K562 (cell line): Measurements from ENCODE around the gene COMMD4. TPM values are rescaled to one million over a fixed set of nuclear protein-coding genes. Genes with fewer than 3 reads are reported as not detected.

Experiments
- BHLHE40 ChIP-seq: IDR thresholded peaks from 2 replicates; pipeline ENCODE4 v1.6.1; 2011; ENCODE audit warnings: low read length, improper control_type of control experiment
- DACH1 ChIP-seq: fragments of 450-650 bp; IDR thresholded peaks from 2 replicates; pipeline ENCODE4 v1.6.1; 2018; ENCODE audit not compliant: partially characterized antibody
- NRF1 ChIP-seq, 2 experiments: fragments of 450-650 bp; IDR thresholded peaks in 1 of 2; conservative IDR thresholded peaks in 1 of 2; 2 replicates each; pipeline ENCODE4 v1.6.1; 2014; ENCODE audit warnings: mild to moderate bottlenecking in 2 of 2
- POLR2H ChIP-seq: IDR thresholded peaks from 2 replicates; pipeline ENCODE4 v1.6.1; 2016; ENCODE audit warnings: missing genetic modification characterization, low read depth, mild to moderate bottlenecking, control low read depth, missing compliant biosample characterization, moderate library complexity
- RB1 ChIP-seq: fragments of 450-650 bp; IDR thresholded peaks from 2 replicates; pipeline ENCODE4 v1.6.1; 2017; ENCODE audit warnings: low read depth, mild to moderate bottlenecking
- SMC3 ChIP-seq: conservative IDR thresholded peaks from 2 replicates; pipeline ENCODE4 v1.6.1; 2011; ENCODE audit warnings: low read depth, low read length, improper control_type of control experiment; ENCODE audit not compliant: insufficient read depth
- SRF ChIP-seq, 2 experiments: fragments of 250-450, 450-650 bp in 1 of 2; sonication (Bioruptor Pico) in 1 of 2; sonication (generic) in 1 of 2; formaldehyde crosslinking; IDR thresholded peaks; 2 replicates each; pipeline versions ENCODE4 v1.5.0 to v1.5.1; 2020 to 2022; ENCODE audit warnings: mild to moderate bottlenecking in 1 of 2, missing genetic modification reagents in 1 of 2
- polyA plus RNA-seq, 8 experiments: library from polyadenylated mRNA; depleted of rRNA in 4 of 8; stranded (reverse) in 5 of 8; unstranded in 3 of 8; fragments of >200 nt; fragmentation: Nextera tagmentation in 2 of 8; fragmentation: Illumina TruSeq in 1 of 8; extraction: Ambion mirVana in 2 of 8; extraction: Trizol in 1 of 8; gene quantifications; 2 replicates each; pipeline versions ENCODE4 v1.2.1 to v1.2.3, GENCODE V29; 2011 to 2014; ENCODE audit warnings: inconsistent platforms in 1 of 8, missing spikeins in 1 of 8
- total RNA-seq, 7 experiments: library from RNA; depleted of rRNA in 6 of 7; stranded (reverse); fragments of >200 nt in 6 of 7; fragmentation: Illumina TruSeq in 2 of 7; extraction: Trizol in 2 of 7; gene quantifications; 2 replicates each; pipeline versions ENCODE4 v1.2.1 to v1.2.3, GENCODE V29; 2011 to 2021; ENCODE audit warnings: low replicate concordance in 1 of 7
- TF ChIP-seq, protein P1 (sequence below): sonication (generic); formaldehyde crosslinking; IDR thresholded peaks from 2 replicates; pipeline ENCODE4 v1.8.0; 2022; ENCODE audit warnings: missing genetic modification reagents, mild to moderate bottlenecking, moderate library complexity, borderline replicate concordance
- TF ChIP-seq, protein P2 (sequence below), 3 experiments: IDR thresholded peaks in 2 of 3; conservative IDR thresholded peaks in 1 of 3; 2 replicates each; pipeline ENCODE4 v1.5.1; 2011 to 2012; ENCODE audit warnings: low read length in 3 of 3, mild to moderate bottlenecking in 3 of 3, control low read depth in 2 of 3, improper control_type of control experiment in 1 of 3, inconsistent platforms in 1 of 3, low read depth in 1 of 3, mixed read lengths in 1 of 3, moderate library complexity in 1 of 3; ENCODE audit not compliant: insufficient read depth in 2 of 3
- TF ChIP-seq, protein P3 (sequence below): IDR thresholded peaks from 2 replicates; pipeline ENCODE4 v1.6.1; 2016; ENCODE audit warnings: missing genetic modification characterization, missing compliant biosample characterization
- TF ChIP-seq, protein P4 (sequence below): fragments of 250-450 bp; sonication (Bioruptor Pico); IDR thresholded peaks from 2 replicates; pipeline ENCODE4 v1.6.1; 2021; ENCODE audit warnings: mild to moderate bottlenecking

COMMD4 gene
- total and polyA plus RNA-seq, 9 of the 15 experiments (the other 6 are each of a cell fraction or from before 2014, with no cell fraction given): 20.4 to 140 (median 63.9) TPM

DNA sequence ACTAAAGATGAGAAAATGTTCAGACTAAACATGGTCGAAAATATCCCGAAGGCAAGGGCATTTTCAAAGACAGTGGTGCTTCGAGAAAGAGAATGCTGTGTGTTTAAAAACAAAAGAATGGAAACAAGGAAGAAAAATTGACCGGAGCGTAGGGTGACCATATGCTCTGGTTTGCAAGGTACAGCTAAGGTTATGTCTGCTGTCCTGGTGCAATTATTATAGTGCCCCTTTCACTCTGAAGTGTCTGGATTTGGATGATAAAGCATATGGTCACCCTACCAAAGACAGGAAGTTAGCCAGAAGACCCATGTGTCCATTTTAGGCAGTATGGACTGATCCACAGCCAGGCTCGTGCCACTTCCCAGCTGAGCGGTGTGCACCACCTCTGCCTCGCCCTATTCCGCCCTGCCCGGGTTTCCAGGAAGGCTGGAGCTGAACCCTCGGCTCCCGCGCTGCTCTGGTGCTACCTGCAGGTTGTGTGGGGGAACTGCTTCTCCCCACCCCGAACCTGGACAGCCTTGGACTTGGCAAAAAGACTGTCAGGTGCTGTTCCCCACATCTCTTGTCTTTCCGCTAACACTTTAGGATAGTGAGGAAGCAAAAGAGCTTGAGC lies 28.0 kb upstream of the COMMD4 start (continued):
- TF ChIP-seq, protein P1, sequence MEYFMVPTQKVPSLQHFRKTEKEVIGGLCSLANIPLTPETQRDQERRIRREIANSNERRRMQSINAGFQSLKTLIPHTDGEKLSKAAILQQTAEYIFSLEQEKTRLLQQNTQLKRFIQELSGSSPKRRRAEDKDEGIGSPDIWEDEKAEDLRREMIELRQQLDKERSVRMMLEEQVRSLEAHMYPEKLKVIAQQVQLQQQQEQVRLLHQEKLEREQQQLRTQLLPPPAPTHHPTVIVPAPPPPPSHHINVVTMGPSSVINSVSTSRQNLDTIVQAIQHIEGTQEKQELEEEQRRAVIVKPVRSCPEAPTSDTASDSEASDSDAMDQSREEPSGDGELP: peak; percentile 62; the same call in 1 of the 2 replicates
- TF ChIP-seq, protein P2, sequence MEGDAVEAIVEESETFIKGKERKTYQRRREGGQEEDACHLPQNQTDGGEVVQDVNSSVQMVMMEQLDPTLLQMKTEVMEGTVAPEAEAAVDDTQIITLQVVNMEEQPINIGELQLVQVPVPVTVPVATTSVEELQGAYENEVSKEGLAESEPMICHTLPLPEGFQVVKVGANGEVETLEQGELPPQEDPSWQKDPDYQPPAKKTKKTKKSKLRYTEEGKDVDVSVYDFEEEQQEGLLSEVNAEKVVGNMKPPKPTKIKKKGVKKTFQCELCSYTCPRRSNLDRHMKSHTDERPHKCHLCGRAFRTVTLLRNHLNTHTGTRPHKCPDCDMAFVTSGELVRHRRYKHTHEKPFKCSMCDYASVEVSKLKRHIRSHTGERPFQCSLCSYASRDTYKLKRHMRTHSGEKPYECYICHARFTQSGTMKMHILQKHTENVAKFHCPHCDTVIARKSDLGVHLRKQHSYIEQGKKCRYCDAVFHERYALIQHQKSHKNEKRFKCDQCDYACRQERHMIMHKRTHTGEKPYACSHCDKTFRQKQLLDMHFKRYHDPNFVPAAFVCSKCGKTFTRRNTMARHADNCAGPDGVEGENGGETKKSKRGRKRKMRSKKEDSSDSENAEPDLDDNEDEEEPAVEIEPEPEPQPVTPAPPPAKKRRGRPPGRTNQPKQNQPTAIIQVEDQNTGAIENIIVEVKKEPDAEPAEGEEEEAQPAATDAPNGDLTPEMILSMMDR (IDR thresholded peaks at IDR 0.05 in 2 of 3, conservative IDR thresholded peaks at IDR 0.05 in 1 of 3; ENCODE audit: insufficient read depth in 2 of 3, low read depth in 1 of 3, low read length in 3 of 3): peak; percentile 75 to 78 (median 78)
- 0 out of 2 replicates have a peak, but pooled peaks have one; percentile 38 for TF ChIP-seq RB1
- TF ChIP-seq SRF (CRISPR knock-in tag; IDR thresholded peaks at IDR 0.05): peak in 1 of 2 experiments; percentile 81; a peak in 2 of 4 replicates
- TF ChIP-seq SMC3: peak; percentile 68
- peak; percentile 29 for TF ChIP-seq DACH1
- TF ChIP-seq, protein P3, sequence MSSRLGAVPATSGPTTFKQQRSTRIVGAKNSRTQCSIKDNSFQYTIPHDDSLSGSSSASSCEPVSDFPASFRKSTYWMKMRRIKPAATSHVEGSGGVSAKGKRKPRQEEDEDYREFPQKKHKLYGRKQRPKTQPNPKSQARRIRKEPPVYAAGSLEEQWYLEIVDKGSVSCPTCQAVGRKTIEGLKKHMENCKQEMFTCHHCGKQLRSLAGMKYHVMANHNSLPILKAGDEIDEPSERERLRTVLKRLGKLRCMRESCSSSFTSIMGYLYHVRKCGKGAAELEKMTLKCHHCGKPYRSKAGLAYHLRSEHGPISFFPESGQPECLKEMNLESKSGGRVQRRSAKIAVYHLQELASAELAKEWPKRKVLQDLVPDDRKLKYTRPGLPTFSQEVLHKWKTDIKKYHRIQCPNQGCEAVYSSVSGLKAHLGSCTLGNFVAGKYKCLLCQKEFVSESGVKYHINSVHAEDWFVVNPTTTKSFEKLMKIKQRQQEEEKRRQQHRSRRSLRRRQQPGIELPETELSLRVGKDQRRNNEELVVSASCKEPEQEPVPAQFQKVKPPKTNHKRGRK: no peak
- TF ChIP-seq BHLHE40: peak; percentile 63; the same call in 1 of the 2 replicates
- TF ChIP-seq NRF1 (conservative IDR thresholded peaks at IDR 0.05 in 1 of 2, IDR thresholded peaks at IDR 0.05 in 1 of 2): 0 out of 4 replicates have a peak, but pooled peaks of 1 of the 2 experiments have one; percentile 9
- TF ChIP-seq POLR2H (tag): no peak
- TF ChIP-seq, protein P4, sequence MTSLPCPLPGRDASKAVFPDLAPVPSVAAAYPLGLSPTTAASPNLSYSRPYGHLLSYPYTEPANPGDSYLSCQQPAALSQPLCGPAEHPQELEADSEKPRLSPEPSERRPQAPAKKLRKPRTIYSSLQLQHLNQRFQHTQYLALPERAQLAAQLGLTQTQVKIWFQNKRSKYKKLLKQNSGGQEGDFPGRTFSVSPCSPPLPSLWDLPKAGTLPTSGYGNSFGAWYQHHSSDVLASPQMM (CRISPR knock-in tag): no peak
